K562 (cell line): ENCODE measurements around the gene RAPGEF5. TPM values are rescaled to one million over a fixed set of nuclear protein-coding genes. Genes with fewer than 3 reads are reported as not detected.

ENCODE experiments used
- ATAC-seq: fragments of 200-7000 bp; cut with Tn5 transposase; 3 replicates; pipeline ENCODE4 v1.9.1; 2020; ENCODE audit warnings: moderate library complexity
- BruUV-seq: library from RNA; stranded (reverse); fragments of 400-500 nt; replicated peaks from 2 replicates; lab custom pipeline; 2021; lab: Mats Ljungman, UMichigan
- CTCF ChIA-PET: fragments of 300-600 bp; formaldehyde crosslinking; extraction: SDS; loops from one replicate; lab custom pipeline; 2021; ENCODE audit warnings: low intra/inter-chr PET ratio; lab: Yijun Ruan, JAX
- POLR2A ChIA-PET: fragments of 300-600, 350-650 bp; sonication (Branson Sonifier 250); formaldehyde crosslinking; extraction: SDS; loops from one replicate; lab custom pipeline; 2021; ENCODE audit warnings: antibody characterized with exemption, inconsistent platforms; lab: Yijun Ruan, JAX
- DNase-seq, 4 experiments: peaks; one replicate each; pipeline versions ENCODE4 v3.0.0 to v3.0.0-alpha.2; 2011 to 2018; ENCODE audit warnings: low spot score in 3 of 4, mixed read lengths in 3 of 4; ENCODE audit errors: extremely low read depth in 1 of 4
- FAIRE-seq: peaks from 2 replicates; lab custom pipeline; 2011; peaks lifted over from hg19 to GRCh38; lab: Jason Lieb, UNC
- H2AFZ ChIP-seq: 2 replicates; pipeline ENCODE4 v1.6.0; 2011; ENCODE audit warnings: low read depth, low read length, control low read depth, inconsistent platforms
- H3K27ac ChIP-seq: fragments of 200-600 bp; 3 replicates; pipeline ENCODE4 v1.8.0; 2011; ENCODE audit warnings: low read depth, mild to moderate bottlenecking, control low read depth, inconsistent platforms, low read length, moderate library complexity, mixed read lengths; ENCODE audit errors: extremely low read depth
- H3K27me3 ChIP-seq, 2 experiments: fragments of 300-600 bp in 1 of 2; 2 replicates in 1 of 2; 3 replicates in 1 of 2; pipeline versions ENCODE4 v1.6.0 to v1.8.0; 2011; ENCODE audit warnings: inconsistent platforms in 2 of 2, low read length in 2 of 2, mild to moderate bottlenecking in 1 of 2, mixed read lengths in 1 of 2, moderate library complexity in 1 of 2; ENCODE audit not compliant: control insufficient read depth in 2 of 2, insufficient read depth in 2 of 2
- H3K36me3 ChIP-seq: fragments of 300-600 bp; 3 replicates; pipeline ENCODE4 v1.8.0; 2011; ENCODE audit warnings: mild to moderate bottlenecking, low read length, inconsistent platforms; ENCODE audit not compliant: control insufficient read depth, insufficient read depth
- H3K4me1 ChIP-seq, 2 experiments: fragments of 200-600 bp in 1 of 2; replicated peaks in 1 of 2; 2 replicates in 1 of 2; 3 replicates in 1 of 2; pipeline versions ENCODE4 v1.5.1 to v1.8.0; 2011; ENCODE audit warnings: inconsistent platforms in 2 of 2, low read length in 2 of 2, mild to moderate bottlenecking in 1 of 2, mixed read lengths in 1 of 2, moderate library complexity in 1 of 2; ENCODE audit not compliant: control insufficient read depth in 2 of 2, insufficient read depth in 2 of 2
- H3K4me2 ChIP-seq: 2 replicates; pipeline ENCODE4 v1.6.1; 2011; ENCODE audit warnings: low read length, control low read depth, inconsistent platforms, mixed read lengths; ENCODE audit not compliant: insufficient read depth
- H3K4me3 ChIP-seq: fragments of 200-600 bp; sonication (generic), shearing (Covaris generic); 2 replicates; pipeline ENCODE4 v1.5.1; 2016; ENCODE audit warnings: control low read depth, inconsistent platforms
- H3K79me2 ChIP-seq: fragments of 200-600 bp; 3 replicates; pipeline ENCODE4 v1.8.0; 2011; ENCODE audit warnings: low read length, inconsistent platforms; ENCODE audit not compliant: control insufficient read depth, insufficient read depth
- H3K9ac ChIP-seq, 2 experiments: 2 replicates each; pipeline versions ENCODE4 v1.6.0 to v1.6.1; 2011; ENCODE audit warnings: low read depth in 2 of 2, low read length in 2 of 2, control low read depth in 1 of 2, inconsistent platforms in 1 of 2, mild to moderate bottlenecking in 1 of 2, mixed read lengths in 1 of 2; ENCODE audit not compliant: insufficient read depth in 1 of 2
- H3K9me1 ChIP-seq: one replicate; pipeline ENCODE4 v1.6.0; 2011; ENCODE audit warnings: inconsistent platforms, mild to moderate bottlenecking, low read length, moderate library complexity; ENCODE audit not compliant: control insufficient read depth, insufficient read depth
- H3K9me3 ChIP-seq: replicated peaks from 2 replicates; pipeline ENCODE4 v1.5.1; 2011; ENCODE audit warnings: low read depth, low read length, inconsistent platforms; ENCODE audit not compliant: control insufficient read depth, insufficient read depth
- H4K20me1 ChIP-seq: replicated peaks from 2 replicates; pipeline ENCODE4 v1.6.1; 2011; ENCODE audit warnings: low read length, inconsistent platforms, mixed read lengths; ENCODE audit not compliant: control insufficient read depth, insufficient read depth
- ARID1B ChIP-seq: fragments of 450-650 bp; IDR thresholded peaks from 2 replicates; pipeline ENCODE4 v1.6.1; 2016; ENCODE audit warnings: antibody characterized with exemption, mild to moderate bottlenecking, inconsistent platforms
- BACH1 ChIP-seq: fragments of 200-800 bp; sonication (Bioruptor generic); IDR thresholded peaks from 2 replicates; pipeline ENCODE4 v1.6.1; 2016; ENCODE audit warnings: missing genetic modification characterization, missing compliant biosample characterization
- HDAC6 ChIP-seq: IDR thresholded peaks from 2 replicates; pipeline ENCODE4 v1.6.1; 2012; ENCODE audit warnings: low read depth, mild to moderate bottlenecking, control low read depth, inconsistent platforms, low read length, moderate library complexity
- MAFF ChIP-seq: IDR thresholded peaks from 2 replicates; pipeline ENCODE4 v1.6.1; 2012; ENCODE audit warnings: low read length, improper control_type of control experiment
- MEF2A ChIP-seq: IDR thresholded peaks from 2 replicates; pipeline ENCODE4 v1.6.1; 2011; ENCODE audit warnings: low read depth, mild to moderate bottlenecking, low read length, moderate library complexity; ENCODE audit not compliant: control insufficient read depth
- NFE2 ChIP-seq: IDR thresholded peaks from 2 replicates; pipeline ENCODE4 v1.6.1; 2014; ENCODE audit warnings: antibody characterized with exemption, low read depth
- RCOR1 ChIP-seq, 2 experiments: IDR thresholded peaks; 2 replicates each; pipeline ENCODE4 v1.6.1; 2012; ENCODE audit warnings: low read depth in 2 of 2, low read length in 2 of 2, borderline replicate concordance in 1 of 2, improper control_type of control experiment in 1 of 2
- SAFB ChIP-seq: fragments of 200-400 bp; formaldehyde crosslinking; IDR thresholded peaks from 2 replicates; pipeline ENCODE4 v1.6.1; 2017; ENCODE audit warnings: low read depth, low read length, borderline replicate concordance
- SMAD1 ChIP-seq: fragments of 150-350 bp; IDR thresholded peaks from 2 replicates; pipeline ENCODE4 v1.6.1; 2014; ENCODE audit warnings: low read length, low read depth; ENCODE audit not compliant: partially characterized antibody
- SMARCC2 ChIP-seq: fragments of 450-650 bp; IDR thresholded peaks from 2 replicates; pipeline ENCODE4 v1.6.1; 2017; ENCODE audit warnings: antibody characterized with exemption, moderate library complexity, mild to moderate bottlenecking, low read depth
- TCF3 ChIP-seq: sonication (generic); formaldehyde crosslinking; IDR thresholded peaks from 2 replicates; pipeline ENCODE4 v1.4.0; 2020; ENCODE audit warnings: mild to moderate bottlenecking, missing genetic modification reagents
- ZC3H11A ChIP-seq: IDR thresholded peaks from 2 replicates; pipeline ENCODE4 v1.6.1; 2012; ENCODE audit warnings: low read depth, low read length, improper control_type of control experiment
- WGBS: fragments of 100-300 bp; shearing (Covaris generic); methylation state at CpG from one replicate; pipeline ENCODE4 v1.1.6; 2016; ENCODE audit warnings: low coverage, mixed read lengths; ENCODE audit not compliant: insufficient coverage; ENCODE audit errors: missing lambda C conversion rate; 5-methylcytosine and 5-hydroxymethylcytosine counted together
- in situ Hi-C: fragments of 300-500 bp; cut with MboI; formaldehyde crosslinking; loops from 4 replicates; pipeline ENCODE4 v1.15.0; 2018; ENCODE audit warnings: inconsistent platforms, mixed read lengths
- intact Hi-C: fragments of 100-400 bp; cut with micrococcal nuclease; formaldehyde crosslinking; loops from 2 replicates; pipeline ENCODE4 v1.14.2; 2022
- polyA plus RNA-seq, 8 experiments: library from polyadenylated mRNA; depleted of rRNA in 4 of 8; stranded (reverse) in 5 of 8; unstranded in 3 of 8; fragments of >200 nt; fragmentation: Nextera tagmentation in 2 of 8; fragmentation: Illumina TruSeq in 1 of 8; extraction: Ambion mirVana in 2 of 8; extraction: Trizol in 1 of 8; gene quantifications; 2 replicates each; pipeline versions ENCODE4 v1.2.1 to v1.2.3, GENCODE V29; 2011 to 2014; ENCODE audit warnings: inconsistent platforms in 1 of 8, missing spikeins in 1 of 8
- total RNA-seq, 7 experiments: library from RNA; depleted of rRNA in 6 of 7; stranded (reverse); fragments of >200 nt in 6 of 7; fragmentation: Illumina TruSeq in 2 of 7; extraction: Trizol in 2 of 7; gene quantifications; 2 replicates each; pipeline versions ENCODE4 v1.2.1 to v1.2.3, GENCODE V29; 2011 to 2021; ENCODE audit warnings: low replicate concordance in 1 of 7
- TF ChIP-seq, protein P1 (sequence below): fragments of 450-650 bp; IDR thresholded peaks from 2 replicates; pipeline ENCODE4 v1.6.1; 2017; ENCODE audit warnings: antibody characterized with exemption

Gene RAPGEF5
- total and polyA plus RNA-seq, 9 of the 15 experiments (the other 6 are each of a cell fraction or from before 2014, with no cell fraction given) = 0.39 to 2.0 (median 1.1) TPM

GRCh38 chr7:22157552-22157951, 199.4 kb downstream of the RAPGEF5 start:
- Histone ChIP-seq H4K20me1 (no peaks in the 10 kb centered on the region), H3K4me3 (no peak overlapping the region), H3K4me2 (no peak overlapping the region), H3K9me1 (no peaks in the 10 kb centered on the region), H3K27ac (no peak overlapping the region), H3K79me2 (no peaks in the 10 kb centered on the region), H2AFZ (no peak overlapping the region), H3K9ac (no peak overlapping the region), H3K27me3 (no peaks in the 10 kb centered on the region), H3K9me3 (no peaks in the 10 kb centered on the region), H3K4me1 (peaks cover 0 to 7% of the 10 kb centered on the region in 2 experiments; a peak in 1 of 5 replicates), H3K36me3 (no peaks in the 10 kb centered on the region)
- WGBS = 56% methylated on average over 9 of the region's 9 CpGs
- ChIA-PET POLR2A (interaction anchor here (1.3 kb wide), 1 partner anchor 9 kb away, joined by 4 read pairs; no protein-coding TSS in a partner anchor), CTCF (no interaction called here)
- no TSS peak for BruUV-seq
- ATAC-seq (no peak), FAIRE-seq (no peak), DNase-seq (no peak)
- no peak for TF ChIP-seq ZC3H11A
- in situ Hi-C loops (no loop called here), intact Hi-C loops (no loop called here)

DNA sequence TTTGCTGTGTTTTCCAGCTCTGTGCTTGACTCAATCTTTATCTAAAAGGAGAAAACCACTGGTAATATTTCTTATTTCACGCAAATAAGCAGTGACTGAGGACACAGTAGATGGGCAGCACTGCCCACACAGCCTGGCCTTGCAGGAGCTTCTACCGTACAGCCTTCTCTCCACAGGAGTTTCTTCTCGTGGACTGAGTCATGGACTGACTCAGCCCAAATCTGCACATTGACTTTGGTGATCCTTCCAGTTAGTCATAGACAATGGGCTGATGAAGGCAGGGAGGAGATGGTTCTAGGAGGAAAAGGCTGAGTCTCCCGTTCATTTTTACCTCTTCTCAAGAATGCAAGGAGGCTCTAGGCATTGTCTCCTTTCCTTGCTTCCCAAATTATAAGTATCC, 200.7 kb downstream of the RAPGEF5 start:
- Histone ChIP-seq H3K79me2 (no peaks in the 10 kb centered on the region), H3K9me3 (no peaks in the 10 kb centered on the region), H3K27ac (peak overlapping the region; percentile 46; the same call in 2 of the 3 replicates), H3K27me3 (no peaks in the 10 kb centered on the region), H3K4me1 (peaks cover 0 to 7% of the 10 kb centered on the region in 2 experiments; a peak in 1 of 5 replicates), H3K36me3 (no peaks in the 10 kb centered on the region), H3K4me3 (no peak overlapping the region), H3K4me2 (peak overlapping the region; percentile 42), H2AFZ (peak overlapping the region; percentile 59), H3K9me1 (no peaks in the 10 kb centered on the region), H3K9ac (no peak overlapping the region; a peak in 1 of 4 replicates), H4K20me1 (no peaks in the 10 kb centered on the region)
- WGBS = 3% methylated on average over 4 of the region's 4 CpGs
- in situ Hi-C loops = no loop called here
- ATAC-seq (peak; percentile 76), FAIRE-seq (peak; percentile 95), DNase-seq (peak; percentile 7 to 61 (median 32))
- CTCF ChIA-PET = no interaction called here
- no TSS peak for BruUV-seq
- intact Hi-C loops = no loop called here
- POLR2A ChIA-PET = interaction anchor here (1.6 kb wide), 1 partner anchor 15 kb away, joined by 6 read pairs; no protein-coding TSS in a partner anchor
- TF ChIP-seq HDAC6 = no peak
- peak; percentile 59 for TF ChIP-seq ARID1B
- TF ChIP-seq, protein P1, sequence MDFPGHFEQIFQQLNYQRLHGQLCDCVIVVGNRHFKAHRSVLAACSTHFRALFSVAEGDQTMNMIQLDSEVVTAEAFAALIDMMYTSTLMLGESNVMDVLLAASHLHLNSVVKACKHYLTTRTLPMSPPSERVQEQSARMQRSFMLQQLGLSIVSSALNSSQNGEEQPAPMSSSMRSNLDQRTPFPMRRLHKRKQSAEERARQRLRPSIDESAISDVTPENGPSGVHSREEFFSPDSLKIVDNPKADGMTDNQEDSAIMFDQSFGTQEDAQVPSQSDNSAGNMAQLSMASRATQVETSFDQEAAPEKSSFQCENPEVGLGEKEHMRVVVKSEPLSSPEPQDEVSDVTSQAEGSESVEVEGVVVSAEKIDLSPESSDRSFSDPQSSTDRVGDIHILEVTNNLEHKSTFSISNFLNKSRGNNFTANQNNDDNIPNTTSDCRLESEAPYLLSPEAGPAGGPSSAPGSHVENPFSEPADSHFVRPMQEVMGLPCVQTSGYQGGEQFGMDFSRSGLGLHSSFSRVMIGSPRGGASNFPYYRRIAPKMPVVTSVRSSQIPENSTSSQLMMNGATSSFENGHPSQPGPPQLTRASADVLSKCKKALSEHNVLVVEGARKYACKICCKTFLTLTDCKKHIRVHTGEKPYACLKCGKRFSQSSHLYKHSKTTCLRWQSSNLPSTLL = no peak
- no peak for TF ChIP-seq BACH1 (tag)
- TF ChIP-seq NFE2 = peak; percentile 66
- TF ChIP-seq MAFF = peak; percentile 25; the same call in 1 of the 2 replicates
- TF ChIP-seq SAFB = no peak
- no peak for TF ChIP-seq MEF2A
- TF ChIP-seq SMAD1 = no peak
- TF ChIP-seq TCF3 (CRISPR knock-in tag) = peak; percentile 15; the same call in 1 of the 2 replicates
- TF ChIP-seq RCOR1 (IDR thresholded peaks at IDR 0.05; ENCODE audit: borderline replicate concordance in 1 of 2, low read depth in 2 of 2, low read length in 2 of 2) = 0 out of 4 replicates have a peak, but pooled peaks of 1 of the 2 experiments have one; percentile 7
- peak; percentile 38; the same call in 1 of the 2 replicates for TF ChIP-seq SMARCC2
